HG02571 (cell line): ENCODE measurements around the gene SECTM1.
"Not testable (repeated sequence)": the region's sequence is repeated elsewhere in the genome, so short reads cannot be mapped to it uniquely, and the experiment has no call there.

Source experiments
- ATAC-seq: cut with Tn5 transposase; IDR thresholded peaks from one replicate; pipeline ENCODE4 v1.9.1; 2021; ENCODE audit warnings: mild to moderate bottlenecking, moderate library complexity; ENCODE audit not compliant: unreplicated experiment

Gene SECTM1

GRCh38 chr17:82348866-82349265 lies 15.3 kb upstream of the SECTM1 start:
- no peak for ATAC-seq

- ATAC-seq: no peak
Measured at GRCh38 chr17:82348434-82348833, 14.9 kb upstream of the SECTM1 start.

- ATAC-seq: not testable (repeated sequence)
Measured at GRCh38 chr17:82347994-82348393, 14.4 kb upstream of the SECTM1 start.

- no peak for ATAC-seq
Measured at GRCh38 chr17:82346342-82347300, 13.1 kb upstream of the SECTM1 start.

- no peak for ATAC-seq
Measured at GRCh38 chr17:82345151-82345976, 11.8 kb upstream of the SECTM1 start.

- no peak for ATAC-seq
Measured at GRCh38 chr17:82344175-82344907, 10.8 kb upstream of the SECTM1 start.

- no peak for ATAC-seq
Measured at GRCh38 chr17:82343560-82343959, 10.0 kb upstream of the SECTM1 start.

GRCh38 chr17:82342361-82343079 lies 9.0 kb upstream of the SECTM1 start:
- ATAC-seq: no peak

GRCh38 chr17:82339634-82340580 lies 6.3 kb upstream of the SECTM1 start:
- no peak for ATAC-seq

- ATAC-seq: no peak
Measured at GRCh38 chr17:82338858-82339633, 5.5 kb upstream of the SECTM1 start.

GRCh38 chr17:82334622-82335394 lies 1.2 kb upstream of the SECTM1 start:
- no peak for ATAC-seq

- no peak for ATAC-seq
Measured at GRCh38 chr17:82334204-82334621, 647 bp upstream of the SECTM1 start.

- no peak for ATAC-seq
Measured at GRCh38 chr17:82332669-82333278, 792 bp downstream of the SECTM1 start.

GRCh38 chr17:82331345-82331939 lies 2.1 kb downstream of the SECTM1 start:
- no peak for ATAC-seq

- ATAC-seq: no peak
Measured at GRCh38 chr17:82330322-82331239, 3.0 kb downstream of the SECTM1 start.
